BLaER1 treated with 17β-estradiol and CSF1 and Interleukin-3, amounts not matched to agents 10 nM and 100 nM (cell line): ENCODE measurements around the gene LRIT2.
A peak's percentile ranks its signal among the peaks of the same experiment; 100 is the strongest.
"Not testable (repeated sequence)": the region's sequence is repeated elsewhere in the genome, so short reads cannot be mapped to it uniquely, and the experiment has no call there.

Experiments used
- H3K27ac ChIP-seq, 11 experiments: shearing (Covaris generic); formaldehyde crosslinking; 2 replicates each; pipeline ENCODE4 v1.8.1; 2022
- H3K27me3 ChIP-seq, 11 experiments: shearing (Covaris generic); formaldehyde crosslinking; 2 replicates each; pipeline ENCODE4 v1.8.1; 2022
- H3K36me3 ChIP-seq, 11 experiments: shearing (Covaris generic); formaldehyde crosslinking; 2 replicates each; pipeline ENCODE4 v1.8.1; 2022
- H3K4me1 ChIP-seq, 10 experiments: shearing (Covaris generic); formaldehyde crosslinking; 2 replicates each; pipeline ENCODE4 v1.8.1; 2022
- H3K4me2 ChIP-seq, 11 experiments: shearing (Covaris generic); formaldehyde crosslinking; 2 replicates each; pipeline ENCODE4 v1.8.1; 2022
- H3K4me3 ChIP-seq, 10 experiments: shearing (Covaris generic); formaldehyde crosslinking; 2 replicates each; pipeline ENCODE4 v1.8.1; 2022
- H3K9ac ChIP-seq, 11 experiments: shearing (Covaris generic); formaldehyde crosslinking; 2 replicates each; pipeline ENCODE4 v1.8.1; 2022
- H3K9me3 ChIP-seq, 11 experiments: shearing (Covaris generic); formaldehyde crosslinking; replicated peaks in 1 of 11; 2 replicates each; pipeline ENCODE4 v1.8.1; 2022
- H4K20me1 ChIP-seq, 11 experiments: shearing (Covaris generic); formaldehyde crosslinking; 2 replicates each; pipeline ENCODE4 v1.8.1; 2022
- Cebpa-rat ChIP-seq, 11 experiments: shearing (Covaris generic); IDR thresholded peaks; 2 replicates each; pipeline ENCODE4 v1.8.1; 2022

Gene LRIT2

GRCh38 chr10:84173501-84173929 lies 51.8 kb downstream of the LRIT2 start, which contains the start of gene GPR15LG:
Gene GPR15LG, plus strand, starts transcription at chr10:84173801. Its CDS starts 51 bp downstream, at chr10:84173852.
- Histone ChIP-seq H3K9me3 (peaks cover 0 to 3% (median 0%) of the 10 kb centered on the region in 11 experiments; a peak in 5 of 22 replicates), H3K27me3 (no peaks in the 10 kb centered on the region), H3K4me3 (no peak within 1 kb of the TSS), H3K36me3 (no peaks in the 10 kb centered on the region), H3K4me2 (peak within 1 kb of the TSS in 6 of 11 experiments; percentile 28 to 60 (median 40); a peak in 10 of 22 replicates), H3K27ac (peak within 1 kb of the TSS in 9 of 11 experiments; percentile 30 to 77 (median 64); a peak in 13 of 22 replicates), H4K20me1 (no peaks in the 10 kb centered on the region), H3K9ac (peak within 1 kb of the TSS in 4 of 11 experiments; percentile 14 to 56 (median 34); a peak in 3 of 22 replicates), H3K4me1 (peaks cover 19 to 41% (median 26%) of the 10 kb centered on the region in 10 experiments)
- TF ChIP-seq Cebpa-rat (IDR thresholded peaks at IDR 0.05), result no peak

GRCh38 chr10:84172467-84173356 lies 52.6 kb downstream of the LRIT2 start:
- no peaks in the 10 kb centered on the region for H4K20me1 ChIP-seq
- H3K36me3 ChIP-seq, result no peaks in the 10 kb centered on the region
- H3K4me1 ChIP-seq, result peaks cover 12 to 33% (median 18%) of the 10 kb centered on the region in 10 experiments
- H3K9ac ChIP-seq, result peak overlapping the region in 5 of 11 experiments; percentile 18 to 56 (median 45); a peak in 6 of 22 replicates
- no peak overlapping the region for H3K4me3 ChIP-seq
- H3K27me3 ChIP-seq, result no peaks in the 10 kb centered on the region
- H3K9me3 ChIP-seq, result peaks cover under 1 to 11% (median 8%) of the 10 kb centered on the region in 11 experiments; a peak in 14 of 22 replicates
- H3K27ac ChIP-seq, result peak overlapping the region in 10 of 11 experiments; percentile 30 to 77 (median 62); a peak in 16 of 22 replicates
- peak overlapping the region in 7 of 11 experiments; percentile 26 to 60 (median 38); a peak in 12 of 22 replicates for H3K4me2 ChIP-seq
- no peak for TF ChIP-seq Cebpa-rat (IDR thresholded peaks at IDR 0.05)

- Histone ChIP-seq H3K27ac (peak overlapping the region; percentile 9 to 77 (median 61); a peak in 19 of 22 replicates), H3K4me2 (peak overlapping the region in 9 of 11 experiments; percentile 26 to 60 (median 37); a peak in 12 of 22 replicates), H3K4me1 (peaks cover 6 to 24% (median 11%) of the 10 kb centered on the region in 10 experiments; a peak in 15 of 20 replicates), H3K9me3 (peaks cover 6 to 19% (median 16%) of the 10 kb centered on the region in 11 experiments; a peak in 19 of 22 replicates), H3K9ac (peak overlapping the region in 6 of 11 experiments; percentile 18 to 56 (median 48); a peak in 9 of 22 replicates)
- not testable (repeated sequence) for H3K4me3 ChIP-seq, H3K36me3 ChIP-seq, H3K27me3 ChIP-seq, H4K20me1 ChIP-seq
These were observed 53.5 kb downstream of the LRIT2 start for GRCh38 chr10:84171700-84172466.

GRCh38 chr10:84171237-84171636 lies 54.1 kb downstream of the LRIT2 start:
- H3K9me3 ChIP-seq, result peaks cover 10 to 24% (median 20%) of the 10 kb centered on the region in 11 experiments; a peak in 20 of 22 replicates
- H3K36me3 ChIP-seq, H3K27me3 ChIP-seq, H3K4me3 ChIP-seq, H4K20me1 ChIP-seq: not testable (repeated sequence)
- peaks cover 6 to 23% (median 11%) of the 10 kb centered on the region in 10 experiments; a peak in 14 of 20 replicates for H3K4me1 ChIP-seq
- peak overlapping the region in 4 of 11 experiments; percentile 17 to 60 (median 48); a peak in 4 of 22 replicates for H3K4me2 ChIP-seq
- H3K27ac ChIP-seq, result peak overlapping the region in 6 of 11 experiments; percentile 21 to 77 (median 66); a peak in 10 of 22 replicates
- peak overlapping the region in 2 of 11 experiments; percentile 45 to 51; a peak in 3 of 22 replicates for H3K9ac ChIP-seq
